ENCODE results near the gene ASGR2.
A peak's percentile ranks its signal among the peaks of the same experiment; 100 is the strongest.
"Not testable (repeated sequence)": the region's sequence is repeated elsewhere in the genome, so short reads cannot be mapped to it uniquely, and the experiment has no call there.

The ASGR2 gene, protein sequence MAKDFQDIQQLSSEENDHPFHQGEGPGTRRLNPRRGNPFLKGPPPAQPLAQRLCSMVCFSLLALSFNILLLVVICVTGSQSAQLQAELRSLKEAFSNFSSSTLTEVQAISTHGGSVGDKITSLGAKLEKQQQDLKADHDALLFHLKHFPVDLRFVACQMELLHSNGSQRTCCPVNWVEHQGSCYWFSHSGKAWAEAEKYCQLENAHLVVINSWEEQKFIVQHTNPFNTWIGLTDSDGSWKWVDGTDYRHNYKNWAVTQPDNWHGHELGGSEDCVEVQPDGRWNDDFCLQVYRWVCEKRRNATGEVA

DNA sequence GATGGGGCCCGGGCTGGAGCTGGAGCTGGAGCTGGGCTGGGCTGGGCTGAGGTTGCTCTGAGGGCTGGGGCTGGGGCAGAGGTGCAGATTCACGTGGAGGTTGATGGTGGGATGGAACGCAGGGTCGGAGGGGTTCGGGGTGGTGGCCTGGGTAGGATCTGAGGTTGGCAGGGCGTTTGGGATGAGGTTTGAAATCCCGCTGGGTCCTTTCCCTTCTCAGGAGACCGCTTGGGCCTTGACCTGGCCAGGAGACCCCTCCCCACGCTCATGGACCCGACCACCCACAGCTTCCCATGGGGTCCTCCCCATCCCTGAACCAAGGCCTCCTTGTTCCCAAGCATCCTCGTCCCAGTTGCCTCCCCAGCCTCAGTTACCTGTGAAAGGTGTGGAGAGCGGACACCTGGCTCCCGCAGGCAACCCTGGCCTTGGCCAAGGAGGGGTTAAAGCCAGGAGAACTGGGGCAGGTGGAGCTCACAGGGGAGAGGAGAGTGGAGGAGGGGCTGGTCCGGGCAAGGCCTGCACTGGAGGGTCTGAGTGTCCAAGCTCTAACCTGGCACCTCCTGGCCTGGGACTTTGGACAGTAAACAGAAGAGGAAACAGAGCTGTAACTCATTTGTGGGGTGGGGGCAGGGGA lies at the start of gene ASGR2:
ASGR2 (minus strand) TSS at position 582 of the 634 bp plus-strand sequence. CDS start 582 bp downstream, outside the sequence.
- no peak for DNase-seq (ENCODE audit: low read depth)

DNA sequence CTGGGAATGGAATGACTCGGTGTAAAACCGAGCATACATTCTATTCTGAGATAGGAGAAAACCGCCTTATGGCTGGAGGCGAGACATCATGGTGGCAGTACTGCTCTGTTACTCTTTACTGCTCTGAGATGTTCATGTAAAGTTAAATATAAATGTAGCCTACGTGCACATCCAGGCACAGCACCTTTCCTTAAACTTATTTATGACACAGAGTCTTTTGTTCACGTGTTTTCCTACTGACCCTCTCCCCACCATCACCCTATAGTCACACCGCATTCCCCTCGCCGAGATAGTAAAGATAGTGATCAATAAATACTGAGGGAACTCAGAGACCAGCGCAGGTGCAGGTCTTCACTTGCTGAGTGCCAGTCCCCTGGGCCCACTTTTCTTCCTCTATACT lies 44.9 kb upstream of the ASGR2 start:
- not testable (repeated sequence) for DNase-seq (ENCODE audit: low read depth)

DNA sequence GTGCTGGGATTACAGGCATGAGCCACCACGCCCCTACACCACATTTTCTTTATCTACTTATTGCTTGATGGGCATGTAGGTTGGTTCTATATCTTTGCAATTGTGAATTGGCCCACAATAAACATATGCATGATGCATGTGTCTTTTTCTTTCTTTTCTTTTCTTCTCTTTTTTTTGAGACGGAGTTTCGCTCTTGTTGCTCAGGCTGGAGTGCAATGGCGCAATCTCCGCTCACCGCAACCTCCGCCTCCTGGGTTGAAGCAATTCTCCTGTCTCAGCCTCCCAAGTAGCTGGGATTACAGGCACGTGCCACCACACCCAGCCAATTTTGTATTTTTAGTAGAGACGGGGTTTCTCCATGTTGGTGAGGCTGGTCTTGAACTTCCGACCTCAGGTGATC lies 43.8 kb upstream of the ASGR2 start:
- DNase-seq (ENCODE audit: low read depth), result not testable (repeated sequence)

DNA sequence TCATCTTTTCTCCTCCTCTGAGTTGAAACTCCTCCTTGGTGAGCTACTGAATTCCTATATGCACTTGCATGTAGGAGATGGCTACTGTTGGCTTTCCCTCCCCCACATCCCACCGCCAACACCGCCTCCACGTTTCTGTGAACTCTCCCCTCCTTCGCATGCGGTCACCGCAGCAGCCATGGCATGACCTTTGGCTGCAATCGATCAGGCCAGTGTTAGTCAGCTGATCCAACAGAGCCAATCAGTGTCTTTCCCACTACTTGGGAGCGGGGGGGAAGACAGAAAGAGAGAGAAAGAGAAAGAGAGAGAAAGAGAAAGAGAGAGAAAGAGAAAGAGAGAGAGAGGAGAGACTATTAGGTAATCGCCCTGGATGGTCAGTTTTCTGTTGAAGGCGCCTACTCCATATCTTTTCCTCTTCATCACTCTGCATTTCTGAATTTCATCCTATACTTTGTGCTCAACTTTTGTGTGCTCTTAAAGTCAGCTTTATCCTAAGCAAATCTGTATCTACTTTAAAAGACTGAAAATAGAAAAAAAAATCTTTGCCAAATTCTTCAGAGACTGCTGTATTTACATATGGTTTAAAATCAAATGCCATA lies 41.8 kb upstream of the ASGR2 start:
- DNase-seq (ENCODE audit: low read depth), result no peak

DNA sequence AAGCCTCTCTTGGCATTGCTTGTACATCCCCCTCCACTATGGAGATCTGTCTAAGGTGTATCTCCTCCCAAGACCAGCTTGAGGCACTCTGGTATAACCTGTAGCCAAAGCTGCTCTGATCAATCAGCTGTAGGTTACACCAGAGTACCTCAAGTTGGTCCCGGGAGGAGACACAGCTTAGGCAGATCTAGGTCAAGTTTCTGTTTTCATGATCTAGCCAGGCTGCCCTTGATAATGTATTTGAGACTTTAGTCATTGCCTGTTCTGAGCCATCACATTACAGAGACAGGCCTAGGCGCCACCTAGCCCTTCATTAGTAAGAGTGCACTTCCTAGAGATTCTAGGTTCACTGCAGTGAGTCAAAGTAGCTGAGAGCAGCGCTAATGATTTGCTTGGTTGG lies 33.1 kb upstream of the ASGR2 start:
- no peak for DNase-seq (ENCODE audit: low read depth)

DNA sequence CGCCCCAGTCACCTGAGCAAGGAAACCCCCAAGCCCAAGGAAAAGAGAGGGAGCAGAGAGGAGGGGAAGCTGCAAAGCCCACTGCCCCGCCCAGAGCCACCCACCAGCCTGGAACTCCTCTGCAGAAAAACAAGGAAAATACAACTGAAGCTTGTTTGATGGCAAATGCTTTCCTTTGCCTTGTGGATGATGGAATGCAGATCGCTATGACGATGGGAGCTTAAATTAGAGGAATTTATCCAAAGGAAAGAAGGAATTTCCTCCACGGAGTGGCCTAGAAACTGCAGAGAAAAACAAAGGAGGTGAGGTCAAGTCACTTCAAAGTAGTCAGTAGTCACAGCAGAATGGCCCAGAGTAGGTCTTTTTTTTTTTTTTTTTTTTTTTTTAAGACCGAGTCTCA lies 31.5 kb upstream of the ASGR2 start:
- no peak for DNase-seq (ENCODE audit: low read depth)

DNA sequence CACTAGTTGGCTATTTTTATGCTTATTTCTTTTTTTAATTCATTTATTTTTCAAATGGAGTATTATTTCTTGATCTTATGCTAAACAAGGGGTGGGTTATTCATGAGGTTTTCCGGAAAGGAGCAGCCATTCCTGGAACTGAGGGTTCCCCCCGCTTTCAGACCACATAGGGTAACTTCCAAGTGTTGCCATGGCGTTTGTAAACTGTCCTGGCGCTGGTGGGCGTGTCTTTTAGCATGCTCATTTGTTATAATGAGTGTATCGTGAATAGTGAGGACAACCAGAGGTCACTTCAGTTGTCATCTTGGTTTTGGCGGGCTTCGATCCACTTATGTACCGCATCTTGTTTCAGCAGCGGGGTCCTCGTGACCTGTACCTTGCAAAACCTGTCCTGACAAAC lies 29.6 kb upstream of the ASGR2 start:
- no peak for DNase-seq (ENCODE audit: low read depth)

DNA sequence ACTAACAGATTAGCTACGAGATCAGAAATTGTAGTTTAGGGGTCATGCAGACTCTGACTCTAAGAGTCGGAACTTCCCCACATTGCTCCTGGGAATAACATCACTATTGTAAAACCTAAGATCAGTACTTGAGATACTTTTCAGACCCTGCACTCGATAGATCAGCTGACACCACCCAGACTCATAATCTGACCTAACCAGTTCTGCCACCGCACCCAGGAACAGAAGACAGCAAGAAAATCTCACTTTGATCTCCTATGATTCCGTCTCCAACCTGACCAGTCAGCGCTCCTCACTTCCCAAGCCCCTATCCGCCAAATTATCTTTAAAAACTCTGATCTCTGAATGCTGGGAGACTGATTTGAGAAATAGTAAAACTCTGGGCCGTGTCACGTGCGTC lies 27.2 kb upstream of the ASGR2 start:
- DNase-seq (ENCODE audit: low read depth), result no peak

DNA sequence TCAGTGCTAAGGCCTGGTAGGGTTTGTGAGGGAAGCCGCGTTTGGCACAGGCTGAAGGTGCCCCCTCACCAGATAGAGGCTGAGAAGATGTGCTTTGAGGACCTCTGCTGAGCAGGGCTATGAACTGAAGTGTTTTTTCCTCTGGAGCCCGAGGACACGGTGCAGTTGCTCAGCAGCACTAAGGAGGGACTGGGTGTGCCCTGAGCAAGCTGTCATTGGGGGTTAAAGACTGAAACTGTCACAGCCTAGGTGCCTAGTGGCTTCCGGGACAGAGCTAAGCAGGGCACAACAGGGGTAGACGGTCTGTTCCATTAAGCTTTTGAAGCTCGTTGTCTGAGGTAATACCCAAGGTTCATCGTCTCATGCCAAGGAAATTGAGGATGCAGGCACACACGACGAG lies 24.8 kb upstream of the ASGR2 start:
- no peak for DNase-seq (ENCODE audit: low read depth)

DNA sequence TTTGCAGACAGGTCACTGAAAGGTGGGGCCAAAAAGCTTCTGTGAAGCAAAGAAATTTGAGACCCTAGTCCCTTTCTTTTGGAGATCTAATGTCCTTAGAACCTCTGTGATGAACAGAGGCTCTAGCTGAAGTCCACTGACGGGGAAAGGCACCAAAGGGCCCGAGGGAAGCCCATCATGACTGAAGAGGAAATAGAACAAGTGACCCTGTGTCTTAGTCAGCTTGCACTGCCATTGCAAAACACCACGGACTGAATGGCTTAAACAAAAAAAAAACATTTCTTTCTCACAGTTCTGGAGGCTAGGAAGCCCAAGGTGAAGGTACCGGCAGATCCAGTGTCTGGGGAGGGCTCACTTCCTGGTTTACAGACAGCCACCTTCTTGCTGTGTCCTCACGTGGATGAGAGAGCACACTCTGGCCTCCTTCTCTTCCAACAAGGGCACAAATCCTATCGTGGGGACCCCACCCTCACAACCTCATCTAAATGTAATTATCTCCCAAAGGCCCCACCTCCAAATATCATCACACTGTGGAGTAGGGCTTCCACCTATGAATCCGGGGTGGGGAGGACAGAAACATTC lies 24.3 kb upstream of the ASGR2 start:
- DNase-seq (ENCODE audit: low read depth), result no peak

DNA sequence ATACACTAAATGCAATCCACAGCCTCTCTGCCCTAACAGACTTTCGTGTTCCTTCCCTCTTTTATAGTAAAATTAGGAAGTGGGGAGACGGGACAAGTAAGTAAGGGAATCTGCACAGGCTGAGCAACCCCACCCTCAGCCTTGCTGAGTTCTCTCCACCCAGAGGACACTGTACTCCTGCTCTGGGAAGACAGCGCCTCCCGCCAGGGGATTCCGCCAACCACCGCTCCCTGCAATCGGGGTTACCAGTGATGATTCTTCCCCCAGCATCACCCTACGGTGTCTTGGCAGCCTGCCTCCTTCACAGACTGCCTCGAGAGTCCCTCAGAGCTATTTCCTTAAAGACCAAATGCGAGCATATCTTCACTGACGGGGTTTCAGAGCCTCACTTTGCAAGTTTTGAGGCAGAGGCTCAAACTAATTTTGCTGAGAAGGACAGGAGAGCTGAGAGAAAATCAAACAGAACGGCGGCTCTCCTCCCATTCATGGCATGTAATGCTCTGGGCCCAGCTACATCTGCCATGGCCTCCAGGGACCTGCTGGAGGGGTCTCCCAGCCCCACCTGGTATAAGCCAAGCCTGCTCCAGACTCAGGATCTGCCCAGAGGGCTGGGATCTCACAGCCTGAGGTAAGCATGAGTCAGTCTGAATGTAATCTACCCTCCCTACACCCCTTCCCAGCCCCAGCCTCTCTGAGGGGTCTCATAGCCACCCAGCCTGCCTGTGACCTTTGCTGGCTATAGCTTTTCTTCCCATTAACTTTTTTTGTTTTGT lies 22.7 kb upstream of the ASGR2 start:
- no peak for DNase-seq (ENCODE audit: low read depth)

DNA sequence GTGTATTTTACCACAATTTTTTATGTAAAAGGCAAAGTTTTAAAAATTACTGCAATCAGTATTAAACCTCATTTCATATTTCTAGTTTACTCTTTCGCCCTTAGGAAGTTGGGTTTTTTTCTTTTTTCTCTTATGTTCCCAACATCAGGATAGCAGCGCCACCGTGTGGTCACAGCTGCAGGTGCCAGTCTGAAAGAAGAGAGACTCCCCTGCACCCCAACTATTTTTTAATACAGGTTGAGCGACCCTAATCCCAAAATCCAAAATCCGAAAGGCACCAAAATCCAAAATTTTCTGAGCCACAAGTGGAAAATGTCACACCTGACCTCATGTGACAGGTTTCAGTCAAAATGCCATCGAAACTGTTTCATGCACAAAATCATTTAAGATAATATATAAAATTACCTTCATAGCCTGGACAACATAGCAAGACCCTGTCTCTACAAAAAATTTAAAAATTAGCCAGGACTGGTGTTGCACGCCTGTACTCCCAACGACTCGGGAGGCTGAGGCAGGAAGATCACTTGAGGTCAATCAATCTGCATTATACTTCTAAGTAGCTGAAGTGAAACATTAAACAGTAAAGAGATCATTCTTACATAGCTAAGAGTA lies 21.8 kb upstream of the ASGR2 start:
- peak; percentile 26 for DNase-seq (ENCODE audit: low read depth)

DNA sequence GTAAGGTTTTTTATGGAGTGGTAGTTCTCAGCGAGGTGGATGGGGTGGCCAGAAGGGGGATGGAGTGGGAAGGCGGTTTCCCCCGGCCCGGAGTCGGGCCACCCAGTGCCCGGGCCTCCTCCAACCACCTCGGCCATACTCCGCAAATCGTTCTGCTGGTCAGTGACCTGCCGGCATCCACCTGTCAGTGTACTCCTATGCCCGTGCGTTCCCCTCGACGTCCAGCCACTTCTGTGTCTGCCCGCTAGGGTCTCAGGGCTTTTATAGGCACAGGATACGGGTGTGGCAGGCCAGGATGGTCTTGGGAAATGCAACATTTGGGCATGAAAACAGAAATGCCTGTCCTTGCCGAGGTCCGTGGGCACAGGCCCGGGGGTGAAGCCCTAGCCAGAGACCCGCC lies 19.3 kb upstream of the ASGR2 start:
- no peak for DNase-seq (ENCODE audit: low read depth)

DNA sequence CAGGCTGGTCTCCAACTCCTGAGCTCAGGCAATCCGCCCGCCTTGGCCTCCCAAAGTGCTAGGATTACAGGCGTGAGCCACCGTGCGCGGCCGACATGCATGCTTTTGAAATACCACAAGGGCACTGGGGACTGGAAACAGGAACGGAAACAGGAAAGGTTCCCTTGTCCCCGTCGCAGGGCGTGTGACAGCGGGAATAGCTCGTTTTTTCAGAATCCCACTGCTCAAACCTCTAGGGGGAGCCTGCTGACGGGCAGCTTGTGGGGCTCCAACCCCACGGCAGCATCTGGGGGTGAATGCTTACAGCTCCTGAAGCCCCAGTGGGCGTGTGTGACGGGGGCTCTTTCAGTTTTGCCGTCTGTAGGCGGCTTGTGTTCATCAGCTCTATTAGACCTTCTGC lies 18.8 kb upstream of the ASGR2 start:
- peak; percentile 9 for DNase-seq (ENCODE audit: low read depth)

DNA sequence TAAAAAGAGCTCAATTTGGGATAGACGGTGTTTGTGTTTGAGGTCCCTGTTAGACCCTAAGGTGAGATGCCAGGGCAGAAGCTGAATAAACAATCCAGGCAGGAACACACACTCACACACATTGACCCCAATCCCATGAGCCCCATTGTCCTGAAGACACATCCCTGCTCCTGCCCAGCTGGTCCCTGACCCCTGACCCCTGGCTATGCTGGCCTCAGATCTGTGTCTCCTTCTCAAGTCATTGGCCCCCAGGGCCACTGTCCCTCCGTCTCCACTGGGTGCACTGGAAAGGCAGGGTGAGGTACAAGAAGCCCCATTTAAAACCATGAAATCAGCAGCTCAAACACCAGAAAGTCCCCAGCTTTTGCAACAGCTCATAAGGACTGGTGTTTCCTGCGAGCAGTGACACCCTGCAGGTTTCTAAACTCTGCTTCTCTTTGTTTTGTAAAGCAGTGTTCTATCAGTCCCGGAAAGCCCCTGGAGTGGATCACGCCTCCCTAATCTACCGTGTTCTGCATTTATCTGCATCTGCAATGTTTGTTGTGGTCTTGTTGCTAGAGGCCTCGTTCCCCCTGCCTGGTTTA lies 18.0 kb upstream of the ASGR2 start:
- DNase-seq (ENCODE audit: low read depth), result no peak

DNA sequence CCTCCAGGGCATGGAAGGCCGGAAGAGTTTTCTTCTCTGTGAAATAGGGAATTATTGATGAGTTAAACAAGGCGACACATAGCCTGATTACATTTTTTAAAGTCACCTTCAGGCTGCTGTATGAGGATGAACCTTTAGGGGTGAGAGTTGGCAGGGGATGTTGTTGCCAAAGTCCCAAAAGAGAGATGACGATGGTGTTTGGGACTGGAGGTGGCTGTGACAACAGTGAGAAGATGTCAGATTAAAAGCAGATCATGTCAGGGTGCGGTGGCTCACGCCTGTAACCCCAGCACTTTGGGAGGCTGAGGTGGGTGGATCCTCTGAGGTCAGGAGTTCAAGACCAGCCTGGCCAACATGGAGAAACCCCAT lies 16.8 kb upstream of the ASGR2 start:
- DNase-seq (ENCODE audit: low read depth), result no peak

DNA sequence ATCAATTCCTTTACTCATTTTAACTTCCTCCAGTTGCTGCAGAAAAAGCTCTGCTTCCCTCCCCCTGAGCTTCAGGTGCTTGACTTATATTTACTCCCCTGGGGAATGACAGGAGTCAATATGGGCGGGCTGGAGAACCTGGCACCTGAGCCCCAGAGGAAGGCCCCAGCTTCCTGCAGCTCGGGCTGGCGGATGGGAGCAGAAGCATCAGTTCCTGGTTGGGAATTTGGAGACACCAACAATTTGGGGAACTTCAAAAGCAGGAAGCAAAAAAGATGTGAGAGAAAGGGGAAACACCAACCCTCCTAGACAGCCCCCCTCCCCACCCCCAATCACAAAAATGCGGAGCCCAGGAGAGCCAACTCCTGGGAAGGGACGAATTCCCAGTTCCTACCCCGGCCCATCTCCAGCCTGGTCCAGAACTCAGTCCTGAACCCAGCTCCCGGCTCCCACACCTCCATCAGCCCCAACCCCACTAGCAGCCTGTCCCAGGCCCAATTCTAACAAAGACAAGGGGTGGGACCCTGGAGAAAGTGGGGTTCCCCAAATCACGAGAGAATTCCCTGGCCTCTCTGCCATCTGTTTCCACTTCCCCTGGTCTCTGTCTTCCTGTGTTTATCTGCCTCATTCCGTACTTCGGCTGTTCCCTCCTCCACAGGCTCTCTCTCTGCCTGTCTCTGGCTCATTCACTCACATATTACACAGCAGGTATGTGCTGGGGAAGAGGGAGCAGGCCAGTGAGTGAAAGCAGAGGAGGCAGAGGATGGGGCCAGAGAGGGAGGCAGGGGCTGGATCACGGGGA lies 16.2 kb upstream of the ASGR2 start:
- peak; percentile 4 for DNase-seq (ENCODE audit: low read depth)

DNA sequence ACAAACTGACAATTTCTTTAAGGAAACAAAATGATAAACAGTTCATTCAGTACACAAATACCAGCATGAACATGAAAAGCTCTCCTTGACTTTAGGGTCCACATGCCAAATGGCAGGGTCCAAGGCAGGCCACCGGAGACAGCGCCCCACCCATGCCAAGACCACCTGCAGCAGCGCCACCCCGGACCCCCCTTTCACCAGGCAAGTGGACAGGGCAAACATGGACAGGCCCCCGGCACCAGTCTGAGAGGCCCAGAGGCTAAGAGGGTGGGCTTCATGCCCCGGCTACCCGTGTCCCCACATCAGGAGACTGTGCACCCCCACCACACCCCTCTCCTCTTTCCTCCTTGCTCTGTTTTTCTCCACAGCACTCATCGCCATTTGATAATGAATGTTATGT lies 14.7 kb upstream of the ASGR2 start:
- no peak for DNase-seq (ENCODE audit: low read depth)

DNA sequence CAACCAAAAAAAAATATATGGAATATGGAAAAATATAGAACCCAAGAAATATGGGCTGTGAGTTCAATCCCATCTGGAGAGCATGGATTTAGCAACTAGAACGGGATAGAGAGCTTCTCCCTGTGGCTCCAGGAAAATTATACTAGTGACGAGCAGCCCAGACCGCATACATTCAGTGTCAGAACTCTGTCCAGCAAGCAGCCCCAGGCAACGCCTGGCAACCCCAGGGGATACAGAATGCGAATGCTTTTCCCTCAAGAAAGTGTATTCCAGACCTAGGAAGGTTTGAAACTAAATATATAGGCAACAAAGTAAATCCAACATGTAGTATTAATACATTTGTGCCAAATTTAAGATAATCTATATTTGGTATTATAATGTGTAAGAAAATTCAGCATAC lies 13.5 kb upstream of the ASGR2 start:
- DNase-seq (ENCODE audit: low read depth), result no peak

DNA sequence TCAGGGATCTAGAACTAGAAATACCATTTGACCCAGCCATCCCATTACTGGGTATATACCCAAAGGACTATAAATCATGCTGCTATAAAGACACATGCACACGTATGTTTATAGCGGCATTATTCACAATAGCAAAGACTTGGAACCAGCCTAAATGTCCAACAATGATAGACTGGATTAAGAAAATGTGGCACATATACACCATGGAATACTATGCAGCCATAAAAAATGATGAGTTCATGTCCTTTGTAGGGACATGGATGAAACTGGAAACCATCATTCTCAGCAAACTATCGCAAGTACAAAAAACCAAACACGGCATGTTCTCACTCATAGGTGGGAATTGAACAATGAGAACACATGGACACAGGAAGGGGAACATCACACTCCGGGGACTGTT lies 12.9 kb upstream of the ASGR2 start:
- not testable (repeated sequence) for DNase-seq (ENCODE audit: low read depth)

DNA sequence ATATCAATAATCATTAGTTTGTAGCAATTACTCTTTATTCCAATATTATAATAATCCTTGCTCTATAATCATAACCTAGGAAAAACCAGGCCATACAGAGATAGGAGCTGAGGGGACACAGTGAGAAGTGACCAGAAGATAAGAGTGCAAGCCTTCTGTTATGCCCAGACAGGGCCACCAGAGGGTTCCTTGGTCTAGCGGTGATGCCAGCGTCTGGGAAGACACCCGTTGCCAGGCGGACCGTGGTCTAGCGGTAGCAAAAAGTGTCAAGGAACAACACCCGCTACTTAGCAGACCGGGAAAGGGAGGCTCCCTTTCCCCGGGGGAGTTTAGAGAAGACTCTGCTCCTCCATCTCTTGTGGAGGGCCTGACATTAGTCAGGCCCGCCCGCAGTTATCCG lies 11.8 kb upstream of the ASGR2 start:
- not testable (repeated sequence) for DNase-seq (ENCODE audit: low read depth)

All from CMK (cell line).